ENCODE measurements around the gene SPO11. TPM values are rescaled to one million over a fixed set of nuclear protein-coding genes. Genes with fewer than 3 reads are reported as not detected.
A peak's percentile ranks its signal among the peaks of the same experiment; 100 is the strongest.

The SPO11 gene
- total RNA-seq, 1 donor from 2014 or later, result not detected

DNA sequence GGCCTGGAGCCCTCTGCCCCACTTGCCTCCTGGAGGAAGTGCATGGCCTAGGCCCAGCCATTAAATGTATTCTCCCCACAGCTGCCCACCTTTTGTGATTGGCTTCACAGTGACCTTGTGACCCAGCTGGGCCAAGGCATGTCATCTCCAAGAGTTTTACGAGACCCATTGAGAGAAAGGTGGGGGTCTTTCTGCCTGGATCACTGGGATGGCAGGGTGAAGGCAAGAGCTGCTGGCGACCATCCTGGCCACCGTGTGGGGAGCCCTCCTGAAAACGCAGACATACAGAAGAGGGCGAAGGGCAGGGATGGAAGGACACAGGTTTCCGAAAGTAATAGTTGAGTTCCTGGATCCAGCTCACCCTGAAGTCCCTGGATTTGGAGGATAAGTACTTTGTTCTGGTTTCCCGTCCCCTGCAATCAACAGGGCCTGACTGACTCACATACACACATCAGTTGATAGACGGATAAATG is 12.3 kb upstream of the SPO11 start:
- H2AFZ ChIP-seq (replicated peaks), result no peak overlapping the region
- no peak overlapping the region for H3K4me2 ChIP-seq
- Mint-ChIP-seq H3K9me3 (no peaks in the 10 kb centered on the region), H3K27me3 (ENCODE audit: insufficient read depth, low read depth) (peaks cover 16% of the 10 kb centered on the region), H3K4me1 (peaks cover 20% of the 10 kb centered on the region), H3K36me3 (no peaks in the 10 kb centered on the region), H3K4me3 (no peak overlapping the region), H3K27ac (peak overlapping the region; percentile 51)
- no peak for DNase-seq (ENCODE audit: low spot score)
- no peaks in the 10 kb centered on the region for H3K36me3 ChIP-seq
- H3F3A ChIP-seq (ENCODE audit: low read depth), result peaks cover 2% of the 10 kb centered on the region
- H3K27ac ChIP-seq, result no peak overlapping the region
- H4K20me1 ChIP-seq (ENCODE audit: low read depth), result no peaks in the 10 kb centered on the region
- no peak overlapping the region for H3K4me3 ChIP-seq
- TF ChIP-seq EZH2 (IDR thresholded peaks at IDR 0.05) (no peak), EZH2phosphoT487 (IDR thresholded peaks at IDR 0.05) (no peak)
- TF ChIP-seq, protein P1, sequence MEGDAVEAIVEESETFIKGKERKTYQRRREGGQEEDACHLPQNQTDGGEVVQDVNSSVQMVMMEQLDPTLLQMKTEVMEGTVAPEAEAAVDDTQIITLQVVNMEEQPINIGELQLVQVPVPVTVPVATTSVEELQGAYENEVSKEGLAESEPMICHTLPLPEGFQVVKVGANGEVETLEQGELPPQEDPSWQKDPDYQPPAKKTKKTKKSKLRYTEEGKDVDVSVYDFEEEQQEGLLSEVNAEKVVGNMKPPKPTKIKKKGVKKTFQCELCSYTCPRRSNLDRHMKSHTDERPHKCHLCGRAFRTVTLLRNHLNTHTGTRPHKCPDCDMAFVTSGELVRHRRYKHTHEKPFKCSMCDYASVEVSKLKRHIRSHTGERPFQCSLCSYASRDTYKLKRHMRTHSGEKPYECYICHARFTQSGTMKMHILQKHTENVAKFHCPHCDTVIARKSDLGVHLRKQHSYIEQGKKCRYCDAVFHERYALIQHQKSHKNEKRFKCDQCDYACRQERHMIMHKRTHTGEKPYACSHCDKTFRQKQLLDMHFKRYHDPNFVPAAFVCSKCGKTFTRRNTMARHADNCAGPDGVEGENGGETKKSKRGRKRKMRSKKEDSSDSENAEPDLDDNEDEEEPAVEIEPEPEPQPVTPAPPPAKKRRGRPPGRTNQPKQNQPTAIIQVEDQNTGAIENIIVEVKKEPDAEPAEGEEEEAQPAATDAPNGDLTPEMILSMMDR (IDR thresholded peaks at IDR 0.05), result no peak
- H3K9me3 ChIP-seq (ENCODE audit: low read depth), result no peaks in the 10 kb centered on the region
- H3K4me1 ChIP-seq, result peaks cover 6% of the 10 kb centered on the region
- no peak overlapping the region for H3K9ac ChIP-seq
- no peaks in the 10 kb centered on the region for H3K27me3 ChIP-seq
- H3K79me2 ChIP-seq (ENCODE audit: low read depth), result no peaks in the 10 kb centered on the region

- Mint-ChIP-seq H3K4me1 (peaks cover 25% of the 10 kb centered on the region), H3K9me3 (no peaks in the 10 kb centered on the region), H3K36me3 (no peaks in the 10 kb centered on the region), H3K4me3 (no peak overlapping the region), H3K27ac (peak overlapping the region; percentile 51), H3K27me3 (ENCODE audit: insufficient read depth, low read depth) (peaks cover 16% of the 10 kb centered on the region)
- Histone ChIP-seq H3K4me1 (peaks cover 10% of the 10 kb centered on the region), H3K9me3 (ENCODE audit: low read depth) (no peaks in the 10 kb centered on the region), H3K27ac (no peak overlapping the region), H2AFZ (replicated peaks) (no peak overlapping the region), H3K4me3 (no peak overlapping the region), H3K4me2 (no peak overlapping the region), H3K36me3 (no peaks in the 10 kb centered on the region), H3K79me2 (ENCODE audit: low read depth) (no peaks in the 10 kb centered on the region), H4K20me1 (ENCODE audit: low read depth) (no peaks in the 10 kb centered on the region), H3F3A (ENCODE audit: low read depth) (peaks cover 7% of the 10 kb centered on the region), H3K9ac (no peak overlapping the region), H3K27me3 (no peaks in the 10 kb centered on the region)
- DNase-seq (ENCODE audit: low spot score), result no peak
- TF ChIP-seq, protein P1 (IDR thresholded peaks at IDR 0.05), result no peak
- no peak for TF ChIP-seq EZH2 (IDR thresholded peaks at IDR 0.05)
- no peak for TF ChIP-seq EZH2phosphoT487 (IDR thresholded peaks at IDR 0.05)
Measured at GRCh38 chr20:57317789-57318371, 11.7 kb upstream of the SPO11 start.

- Histone ChIP-seq H3K4me3 (no peak overlapping the region), H3K27me3 (no peaks in the 10 kb centered on the region), H3K4me1 (peaks cover 20% of the 10 kb centered on the region), H3K36me3 (no peaks in the 10 kb centered on the region), H3K9ac (no peak overlapping the region), H4K20me1 (ENCODE audit: low read depth) (no peaks in the 10 kb centered on the region), H3K9me3 (ENCODE audit: low read depth) (no peaks in the 10 kb centered on the region), H2AFZ (replicated peaks) (no peak overlapping the region), H3K4me2 (no peak overlapping the region), H3F3A (ENCODE audit: low read depth) (peaks cover 22% of the 10 kb centered on the region), H3K27ac (no peak overlapping the region), H3K79me2 (ENCODE audit: low read depth) (no peaks in the 10 kb centered on the region)
- Mint-ChIP-seq H3K9me3 (no peaks in the 10 kb centered on the region), H3K27ac (no peak overlapping the region), H3K4me1 (peaks cover 36% of the 10 kb centered on the region), H3K4me3 (no peak overlapping the region), H3K27me3 (ENCODE audit: insufficient read depth, low read depth) (peaks cover 13% of the 10 kb centered on the region), H3K36me3 (no peaks in the 10 kb centered on the region)
- no peak for DNase-seq (ENCODE audit: low spot score)
- TF ChIP-seq, protein P1 (IDR thresholded peaks at IDR 0.05), result no peak
- TF ChIP-seq EZH2phosphoT487 (IDR thresholded peaks at IDR 0.05), result no peak
- no peak for TF ChIP-seq EZH2 (IDR thresholded peaks at IDR 0.05)
Measured at GRCh38 chr20:57319584-57319983, 10.0 kb upstream of the SPO11 start.
